ENCODE results near the gene MSI2. TPM values are rescaled to one million over a fixed set of nuclear protein-coding genes. Genes with fewer than 3 reads are reported as not detected.
A peak's percentile ranks its signal among the peaks of the same experiment; 100 is the strongest.

The MSI2 gene
- total RNA-seq, 1 donor = 23.2 TPM

DNA sequence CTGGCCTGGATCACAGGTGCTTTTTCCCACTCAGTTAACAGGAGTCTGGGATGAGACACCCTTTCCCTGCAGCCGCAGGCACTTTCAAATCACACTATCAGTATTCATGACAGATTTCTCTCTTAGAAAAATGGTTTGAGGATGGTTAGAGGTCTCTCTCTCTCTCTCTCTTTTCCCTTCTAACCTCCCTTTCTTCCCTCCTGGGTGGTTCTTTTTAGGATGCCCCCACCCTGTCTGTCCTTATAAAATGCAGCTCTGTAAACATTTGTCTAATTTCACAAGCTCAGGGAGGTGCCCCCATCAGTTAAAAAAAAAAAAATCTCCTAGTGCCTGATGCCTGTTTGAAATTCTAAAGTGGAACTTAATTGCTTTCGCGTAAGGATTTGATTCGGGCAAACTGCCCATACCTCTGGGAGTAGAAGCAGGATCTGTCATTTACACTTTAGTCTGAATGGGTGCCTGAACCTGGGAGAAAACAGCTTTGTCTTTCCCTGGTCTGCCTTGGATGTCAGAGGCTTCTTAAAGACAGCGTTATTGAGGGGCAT is 329.9 kb downstream of the MSI2 start:
- H3K27ac ChIP-seq (ENCODE audit: low read depth, low read length) = no peak overlapping the region
- no peaks in the 10 kb centered on the region for H3K9me3 ChIP-seq (ENCODE audit: low read depth, low read length)

GRCh38 chr17:57586742-57587141 is 330.4 kb downstream of the MSI2 start:
- H3K4me3 ChIP-seq (ENCODE audit: insufficient read depth, low read length) = no peak overlapping the region
- no peak for TF ChIP-seq CTCF (IDR thresholded peaks at IDR 0.05; ENCODE audit: extremely low read depth, low read depth, low read length)
- H3K27me3 ChIP-seq (ENCODE audit: insufficient read depth, low read length) = peaks cover 27% of the 10 kb centered on the region
- H3K27ac ChIP-seq (ENCODE audit: low read depth, low read length) = no peak overlapping the region
- peaks cover 3% of the 10 kb centered on the region for H3K4me1 ChIP-seq (ENCODE audit: insufficient read depth, low read length)
- H3K4me2 ChIP-seq (ENCODE audit: insufficient read depth, low read length) = no peak overlapping the region
- no peak for DNase-seq (ENCODE audit: insufficient read length, low spot score, missing footprints)
- H4K20me1 ChIP-seq (ENCODE audit: insufficient read depth, low read length) = peaks cover 8% of the 10 kb centered on the region
- no peaks in the 10 kb centered on the region for H3K9me3 ChIP-seq (ENCODE audit: low read depth, low read length)
- no peaks in the 10 kb centered on the region for H3K36me3 ChIP-seq (ENCODE audit: insufficient read depth, low read length)
- no peak overlapping the region for H2AFZ ChIP-seq (ENCODE audit: low read length)
- H3K79me2 ChIP-seq (ENCODE audit: insufficient read depth, low read length) = no peaks in the 10 kb centered on the region

More for the DNA sequence above, 329.9 kb downstream of the MSI2 start:
- peak; percentile 58 for DNase-seq (ENCODE audit: insufficient read length, low spot score, missing footprints)
- Histone ChIP-seq H3K4me3 (ENCODE audit: insufficient read depth, low read length) (no peak overlapping the region), H4K20me1 (ENCODE audit: insufficient read depth, low read length) (peaks cover 8% of the 10 kb centered on the region), H3K27me3 (ENCODE audit: insufficient read depth, low read length) (peaks cover 27% of the 10 kb centered on the region), H2AFZ (ENCODE audit: low read length) (no peak overlapping the region), H3K36me3 (ENCODE audit: insufficient read depth, low read length) (no peaks in the 10 kb centered on the region), H3K4me1 (ENCODE audit: insufficient read depth, low read length) (peaks cover 3% of the 10 kb centered on the region), H3K4me2 (ENCODE audit: insufficient read depth, low read length) (no peak overlapping the region), H3K79me2 (ENCODE audit: insufficient read depth, low read length) (no peaks in the 10 kb centered on the region)
- no peak for TF ChIP-seq CTCF (IDR thresholded peaks at IDR 0.05; ENCODE audit: extremely low read depth, low read depth, low read length)

DNA sequence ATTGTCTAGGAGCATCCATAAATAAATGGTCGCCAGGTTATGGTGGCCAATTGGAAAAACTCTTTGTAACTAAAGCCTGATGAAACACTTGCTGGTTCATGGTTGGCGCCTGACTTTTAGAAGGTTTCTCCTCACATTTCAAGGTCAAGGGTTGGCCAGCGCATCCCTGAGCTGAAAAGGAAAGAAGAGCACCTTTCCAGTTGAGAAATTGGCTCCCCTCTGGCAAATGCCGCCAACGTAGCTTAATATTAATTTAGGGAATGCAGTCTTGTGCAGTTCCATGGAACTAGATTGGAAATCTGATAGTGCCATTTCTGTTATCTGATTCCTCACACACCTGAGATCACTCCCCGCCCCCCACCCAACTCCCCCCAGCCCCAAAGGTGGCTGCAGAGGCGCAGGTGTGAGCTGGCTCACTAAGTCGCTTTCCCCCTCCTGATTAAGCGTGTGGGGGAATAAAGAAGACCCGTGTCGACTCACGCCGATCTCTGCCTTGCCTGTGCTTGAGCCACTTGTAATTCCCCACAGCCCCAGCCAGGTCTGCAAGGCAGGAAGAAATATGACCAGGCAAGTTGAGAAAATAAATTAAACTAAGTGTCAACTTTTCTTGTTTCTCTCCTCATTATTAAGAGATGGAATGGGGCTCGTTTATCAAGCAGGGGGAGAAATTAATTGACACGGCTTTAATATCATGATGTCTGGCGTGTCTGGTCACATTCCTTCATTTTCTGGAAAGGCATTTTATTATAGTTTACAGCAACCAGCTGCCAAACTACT is 331.1 kb downstream of the MSI2 start:
- Histone ChIP-seq H3K79me2 (ENCODE audit: insufficient read depth, low read length) (no peaks in the 10 kb centered on the region), H4K20me1 (ENCODE audit: insufficient read depth, low read length) (peaks cover 8% of the 10 kb centered on the region), H3K4me2 (ENCODE audit: insufficient read depth, low read length) (no peak overlapping the region), H3K4me1 (ENCODE audit: insufficient read depth, low read length) (peaks cover 3% of the 10 kb centered on the region), H3K36me3 (ENCODE audit: insufficient read depth, low read length) (no peaks in the 10 kb centered on the region), H2AFZ (ENCODE audit: low read length) (no peak overlapping the region), H3K4me3 (ENCODE audit: insufficient read depth, low read length) (no peak overlapping the region), H3K27me3 (ENCODE audit: insufficient read depth, low read length) (peaks cover 27% of the 10 kb centered on the region), H3K27ac (ENCODE audit: low read depth, low read length) (no peak overlapping the region), H3K9me3 (ENCODE audit: low read depth, low read length) (no peaks in the 10 kb centered on the region)
- DNase-seq (ENCODE audit: insufficient read length, low spot score, missing footprints) = peak; percentile 30
- TF ChIP-seq CTCF (IDR thresholded peaks at IDR 0.05; ENCODE audit: extremely low read depth, low read depth, low read length) = no peak

- peaks cover 27% of the 10 kb centered on the region for H3K27me3 ChIP-seq (ENCODE audit: insufficient read depth, low read length)
- DNase-seq (ENCODE audit: insufficient read length, low spot score, missing footprints) = no peak
- no peaks in the 10 kb centered on the region for H3K9me3 ChIP-seq (ENCODE audit: low read depth, low read length)
- H2AFZ ChIP-seq (ENCODE audit: low read length) = no peak overlapping the region
- no peak overlapping the region for H3K4me3 ChIP-seq (ENCODE audit: insufficient read depth, low read length)
- H3K36me3 ChIP-seq (ENCODE audit: insufficient read depth, low read length) = no peaks in the 10 kb centered on the region
- no peak for TF ChIP-seq CTCF (IDR thresholded peaks at IDR 0.05; ENCODE audit: extremely low read depth, low read depth, low read length)
- no peak overlapping the region for H3K27ac ChIP-seq (ENCODE audit: low read depth, low read length)
- H3K79me2 ChIP-seq (ENCODE audit: insufficient read depth, low read length) = no peaks in the 10 kb centered on the region
- H4K20me1 ChIP-seq (ENCODE audit: insufficient read depth, low read length) = peaks cover 8% of the 10 kb centered on the region
- H3K4me1 ChIP-seq (ENCODE audit: insufficient read depth, low read length) = peaks cover 3% of the 10 kb centered on the region
- no peak overlapping the region for H3K4me2 ChIP-seq (ENCODE audit: insufficient read depth, low read length)
Measured at GRCh38 chr17:57588086-57588485, 331.8 kb downstream of the MSI2 start.
